CD4-positive, CD25-positive, alpha-beta regulatory T cell (primary cell): Measurements from ENCODE around the gene NME4. TPM values are rescaled to one million over a fixed set of nuclear protein-coding genes. Genes with fewer than 3 reads are reported as not detected.

Experiments
- ATAC-seq, 2 donors: fragments of 150-1000 bp; cut with Tn5 transposase; one replicate each; pipeline ENCODE4 v1.10.0; 2021; ENCODE audit warnings: low read depth in 2 of 2, moderate number of reproducible peaks in 2 of 2, moderate library complexity in 1 of 2
- DNase-seq, 3 donors: peaks; one replicate each; pipeline versions ENCODE4 v3.0.0 to v3.0.0-alpha.2; 2012 to 2022; ENCODE audit warnings: mixed read lengths in 1 of 3
- H3K27ac ChIP-seq: one replicate; pipeline ENCODE4 v1.7.0; 2013; ENCODE audit warnings: mild to moderate bottlenecking, low read length; ENCODE audit not compliant: insufficient read depth, poor library complexity, severe bottlenecking
- H3K27me3 ChIP-seq: one replicate; pipeline ENCODE4 v1.7.0; 2013; ENCODE audit warnings: low read length; ENCODE audit not compliant: control insufficient read depth, insufficient read depth
- H3K36me3 ChIP-seq: one replicate; pipeline ENCODE4 v1.7.0; 2013; ENCODE audit warnings: mild to moderate bottlenecking, low read length, moderate library complexity; ENCODE audit not compliant: control insufficient read depth, insufficient read depth
- H3K4me1 ChIP-seq: 2 replicates; pipeline ENCODE4 v1.7.0; 2013; ENCODE audit warnings: mild to moderate bottlenecking, low read length; ENCODE audit not compliant: insufficient read depth, control insufficient read depth, poor library complexity, severe bottlenecking
- H3K4me3 ChIP-seq: one replicate; pipeline ENCODE4 v1.7.0; 2013; ENCODE audit warnings: low read depth, mild to moderate bottlenecking, low read length, moderate library complexity
- H3K9me3 ChIP-seq, 2 experiments: 1 replicate in 1 of 2; 2 replicates in 1 of 2; pipeline ENCODE4 v1.7.0; 2013; ENCODE audit warnings: low read length in 2 of 2, mild to moderate bottlenecking in 1 of 2, moderate library complexity in 1 of 2; ENCODE audit not compliant: control insufficient read depth in 2 of 2
- H3K27ac Mint-ChIP-seq, 3 donors: one replicate each; pipeline ENCODE4 v1.8.0; 2020 to 2022; ENCODE audit warnings: mild to moderate bottlenecking in 3 of 3, mixed read lengths in 3 of 3, moderate library complexity in 2 of 3
- H3K27me3 Mint-ChIP-seq: one replicate; pipeline ENCODE4 v1.8.0; 2022; ENCODE audit warnings: mild to moderate bottlenecking, mixed read lengths
- H3K36me3 Mint-ChIP-seq: one replicate; pipeline ENCODE4 v1.8.0; 2020; ENCODE audit warnings: mixed read lengths
- H3K4me1 Mint-ChIP-seq, 4 donors: one replicate each; pipeline ENCODE4 v1.8.0; 2020 to 2022; ENCODE audit warnings: mixed read lengths in 4 of 4, mild to moderate bottlenecking in 1 of 4
- H3K4me3 Mint-ChIP-seq, 4 donors: one replicate each; pipeline ENCODE4 v1.8.0; 2020 to 2022; ENCODE audit warnings: mild to moderate bottlenecking in 4 of 4, mixed read lengths in 4 of 4, moderate library complexity in 3 of 4
- H3K9me3 Mint-ChIP-seq, 7 donors: one replicate each; pipeline ENCODE4 v1.8.0; 2020 to 2022; ENCODE audit warnings: mixed read lengths in 7 of 7, mild to moderate bottlenecking in 3 of 7, moderate library complexity in 2 of 7
- polyA plus RNA-seq, 4 donors: library from polyadenylated mRNA; unstranded; fragments of 300-500 nt; fragmentation: Illumina TruSeq; gene quantifications; one replicate each; pipeline ENCODE4 v1.2.3, GENCODE V29; 2021
- total RNA-seq: library from RNA; stranded (reverse); gene quantifications from one replicate; pipeline ENCODE4 v1.2.3, GENCODE V29; 2022

The NME4 gene
- total and polyA plus RNA-seq, 5 donors from 2014 or later: 6.7 to 29.8 (median 16.7) TPM

DNA sequence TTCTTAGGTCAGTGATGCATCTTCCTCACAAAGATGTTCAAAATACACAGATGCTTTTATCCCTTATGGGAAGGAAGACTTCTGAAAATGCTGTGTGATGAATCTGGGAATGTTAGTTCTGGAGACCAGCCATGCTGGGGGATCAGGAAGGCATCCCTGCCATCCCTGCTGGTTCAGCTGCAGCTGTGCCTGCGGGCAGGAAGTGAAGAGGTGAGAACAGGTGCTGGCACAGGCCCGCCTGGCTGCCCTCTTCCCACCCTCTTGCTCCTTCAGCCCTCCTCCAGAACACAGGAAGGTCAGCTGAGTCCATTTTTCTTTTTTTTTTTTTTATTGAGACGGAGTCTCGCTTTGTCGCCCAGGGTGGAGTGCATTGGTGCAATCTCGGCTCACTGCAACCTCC lies 43.6 kb downstream of the NME4 start:
- no peak overlapping the region for H3K27ac Mint-ChIP-seq

DNA sequence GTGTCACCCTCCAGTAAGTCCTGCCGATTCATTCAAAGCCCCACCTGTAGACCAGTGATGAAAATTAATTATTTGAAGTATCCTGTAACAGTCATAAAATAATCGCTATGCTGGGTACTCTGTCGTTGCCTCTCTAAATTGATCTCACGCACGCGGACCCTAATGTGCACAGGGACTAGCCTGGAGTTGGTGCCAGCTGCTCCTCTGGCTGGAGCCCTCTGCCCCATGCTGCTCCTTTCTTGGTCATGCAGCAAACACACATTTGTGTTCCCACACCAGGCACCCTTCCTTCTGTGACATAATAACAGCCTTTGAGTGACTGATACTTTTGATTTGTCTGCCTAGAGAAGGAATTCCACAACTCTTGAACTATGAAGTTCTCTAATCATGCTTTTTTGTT lies 44.4 kb downstream of the NME4 start:
- Histone ChIP-seq H3K4me1 (no peaks in the 10 kb centered on the region), H3K36me3 (no peaks in the 10 kb centered on the region), H3K9me3 (no peaks in the 10 kb centered on the region), H3K27me3 (no peaks in the 10 kb centered on the region), H3K27ac (no peak overlapping the region), H3K4me3 (no peak overlapping the region)
- Mint-ChIP-seq H3K4me3 (no peak overlapping the region), H3K4me1 (peaks cover 0 to 9% (median 3%) of the 10 kb centered on the region in 4 donors), H3K27me3 (no peaks in the 10 kb centered on the region), H3K36me3 (peaks cover 9% of the 10 kb centered on the region), H3K9me3 (no peaks in the 10 kb centered on the region), H3K27ac (no peak overlapping the region)
- DNase-seq: no peak
- ATAC-seq: no peak

More for the DNA sequence above, 43.6 kb downstream of the NME4 start:
- H3K4me3 ChIP-seq: no peak overlapping the region
- H3K9me3 ChIP-seq: no peaks in the 10 kb centered on the region
- no peak for DNase-seq
- no peaks in the 10 kb centered on the region for H3K4me1 ChIP-seq
- H3K27me3 ChIP-seq: no peaks in the 10 kb centered on the region
- H3K4me3 Mint-ChIP-seq: no peak overlapping the region
- H3K4me1 Mint-ChIP-seq: peaks cover 0 to 9% (median 3%) of the 10 kb centered on the region in 4 donors
- no peaks in the 10 kb centered on the region for H3K36me3 ChIP-seq
- H3K27ac ChIP-seq: no peak overlapping the region
- no peaks in the 10 kb centered on the region for H3K27me3 Mint-ChIP-seq
- no peak for ATAC-seq
- peaks cover 9% of the 10 kb centered on the region for H3K36me3 Mint-ChIP-seq
- no peaks in the 10 kb centered on the region for H3K9me3 Mint-ChIP-seq

DNA sequence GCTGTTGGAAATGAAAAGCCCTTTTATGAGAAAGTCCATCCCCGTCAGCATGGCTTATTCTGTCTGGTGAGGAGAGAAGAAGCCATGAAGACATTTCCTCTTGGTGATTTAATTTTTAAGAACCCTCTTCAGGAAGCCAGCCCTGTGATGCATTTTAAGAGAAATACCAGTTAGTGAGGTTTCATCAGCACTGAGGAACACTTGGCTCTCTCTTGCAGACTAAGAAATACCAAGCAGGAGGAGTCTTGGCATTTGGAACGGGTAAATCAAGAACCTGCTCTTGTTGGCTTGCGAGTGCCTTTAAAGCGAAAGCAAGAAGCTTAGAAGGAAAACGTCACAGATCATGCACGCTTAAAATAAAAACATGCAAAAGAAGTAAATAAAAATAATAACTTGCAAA lies 46.0 kb downstream of the NME4 start:
- peaks cover 0 to 1% (median 0%) of the 10 kb centered on the region in 7 donors for H3K9me3 Mint-ChIP-seq
- no peak overlapping the region for H3K27ac ChIP-seq

DNA sequence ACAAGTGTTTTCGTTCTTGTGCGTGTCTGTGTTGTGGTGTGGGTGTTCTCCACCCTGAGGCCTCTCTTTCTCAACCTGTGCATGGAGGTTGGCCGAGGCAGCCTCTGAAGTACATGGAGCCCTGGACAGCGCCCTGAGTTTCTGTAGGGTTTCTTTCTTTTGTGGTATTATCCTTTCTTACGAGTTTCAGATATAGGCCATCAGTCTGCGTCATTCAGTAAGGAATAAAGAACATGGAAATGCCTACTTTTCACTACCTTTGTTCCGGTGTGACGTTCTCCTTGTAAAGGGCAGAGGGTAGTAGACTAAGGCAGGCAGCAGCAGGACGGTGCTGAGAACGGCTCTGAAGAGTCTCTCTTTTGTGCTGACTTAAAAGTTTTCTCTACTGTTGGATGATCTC lies 47.0 kb downstream of the NME4 start:
- DNase-seq: no peak
- Mint-ChIP-seq H3K9me3 (peaks cover 0 to 1% (median 0%) of the 10 kb centered on the region in 7 donors), H3K4me1 (peaks cover 0 to 9% (median 2%) of the 10 kb centered on the region in 4 donors), H3K36me3 (peaks cover 9% of the 10 kb centered on the region), H3K27me3 (no peaks in the 10 kb centered on the region), H3K4me3 (no peak overlapping the region), H3K27ac (no peak overlapping the region)
- no peaks in the 10 kb centered on the region for H3K4me1 ChIP-seq
- no peak overlapping the region for H3K4me3 ChIP-seq
- no peak for ATAC-seq
- no peaks in the 10 kb centered on the region for H3K36me3 ChIP-seq
- no peak overlapping the region for H3K27ac ChIP-seq
- no peaks in the 10 kb centered on the region for H3K27me3 ChIP-seq
- no peaks in the 10 kb centered on the region for H3K9me3 ChIP-seq

More for the DNA sequence above, 46.0 kb downstream of the NME4 start:
- no peak for DNase-seq
- H3K9me3 ChIP-seq: no peaks in the 10 kb centered on the region
- Mint-ChIP-seq H3K27ac (no peak overlapping the region), H3K36me3 (peaks cover 9% of the 10 kb centered on the region), H3K27me3 (no peaks in the 10 kb centered on the region), H3K4me1 (peaks cover 0 to 9% (median 1%) of the 10 kb centered on the region in 4 donors), H3K4me3 (no peak overlapping the region)
- H3K36me3 ChIP-seq: no peaks in the 10 kb centered on the region
- no peaks in the 10 kb centered on the region for H3K27me3 ChIP-seq
- H3K4me3 ChIP-seq: no peak overlapping the region
- H3K4me1 ChIP-seq: no peaks in the 10 kb centered on the region
- ATAC-seq: no peak

DNA sequence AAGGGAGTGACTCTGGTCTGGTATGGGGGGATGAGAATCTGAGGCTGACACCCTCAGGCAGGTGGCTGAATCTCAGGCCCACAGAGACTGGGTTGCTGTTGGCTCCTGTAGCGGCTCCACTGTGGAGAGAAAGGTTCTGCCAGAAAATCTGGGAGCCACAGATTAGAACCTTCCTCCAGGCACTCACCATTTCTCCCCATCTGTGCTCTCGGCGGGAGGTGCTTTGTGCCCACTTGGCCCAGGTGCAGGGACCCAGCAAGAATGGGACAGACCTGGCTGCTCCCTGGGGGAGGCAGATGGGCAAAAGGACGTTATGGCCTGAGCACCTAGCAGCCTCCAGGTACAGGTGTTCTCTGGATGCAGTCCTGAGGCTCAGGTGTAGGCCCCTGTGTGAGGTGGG lies 48.6 kb downstream of the NME4 start:
- Mint-ChIP-seq H3K9me3 (peaks cover 0 to 1% (median 0%) of the 10 kb centered on the region in 7 donors), H3K36me3 (peaks cover 6% of the 10 kb centered on the region)

More for the DNA sequence above, 48.6 kb downstream of the NME4 start:
- ATAC-seq: no peak
- H3K9me3 ChIP-seq: no peaks in the 10 kb centered on the region
- no peak for DNase-seq
- no peak overlapping the region for H3K27ac ChIP-seq
- Mint-ChIP-seq H3K27ac (no peak overlapping the region), H3K4me1 (peaks cover 0 to 6% (median 2%) of the 10 kb centered on the region in 4 donors), H3K27me3 (no peaks in the 10 kb centered on the region), H3K4me3 (no peak overlapping the region)
- H3K4me3 ChIP-seq: no peak overlapping the region
- H3K4me1 ChIP-seq: no peaks in the 10 kb centered on the region
- no peaks in the 10 kb centered on the region for H3K36me3 ChIP-seq
- H3K27me3 ChIP-seq: no peaks in the 10 kb centered on the region

Other genes with a start within 250 kb of the NME4 start
- gene HBZ, start 244.6 kb upstream of the NME4 start, total RNA-seq: not detected
- not detected for gene HBZ, start 244.6 kb upstream of the NME4 start, polyA plus RNA-seq
- not detected for gene HBM, start 231.2 kb upstream of the NME4 start, total RNA-seq
- not detected for gene HBM, start 231.2 kb upstream of the NME4 start, polyA plus RNA-seq
- 0.86 TPM for gene HBA2, start 224.3 kb upstream of the NME4 start, total RNA-seq
- 1 to 10 TPM in 1 of 4 donors, under 1 TPM in 2, not detected in 1; 0.41 to 1.2 (median 0.99) TPM for gene HBA2, start 224.3 kb upstream of the NME4 start, polyA plus RNA-seq
- gene HBA1, start 220.5 kb upstream of the NME4 start, total RNA-seq: not detected
- gene HBA1, start 220.5 kb upstream of the NME4 start, polyA plus RNA-seq: under 1 TPM in 1 of 4 donors, not detected in 3; 0.41 TPM
- not detected for gene HBQ1, start 216.7 kb upstream of the NME4 start, total RNA-seq
- not detected for gene HBQ1, start 216.7 kb upstream of the NME4 start, polyA plus RNA-seq
- 152 TPM for gene LUC7L, start 167.8 kb upstream of the NME4 start, total RNA-seq
- gene LUC7L, start 167.8 kb upstream of the NME4 start, polyA plus RNA-seq: 10 to 100 TPM in 1 of 4 donors, 1 to 10 TPM in 3; 8.9 to 10.9 (median 9.8) TPM
- gene FAM234A, start 162.4 kb upstream of the NME4 start, total RNA-seq: 26.5 TPM
- gene FAM234A, start 162.4 kb upstream of the NME4 start, polyA plus RNA-seq: 10 to 100 TPM; 15.3 to 23.9 (median 21.7) TPM
- gene RGS11, start 121.3 kb upstream of the NME4 start, total RNA-seq: not detected
- gene RGS11, start 121.3 kb upstream of the NME4 start, polyA plus RNA-seq: not detected
- not detected for gene ARHGDIG, start 116.6 kb upstream of the NME4 start, total RNA-seq
- not detected for gene ARHGDIG, start 116.6 kb upstream of the NME4 start, polyA plus RNA-seq
- not detected for gene PDIA2, start 114.0 kb upstream of the NME4 start, total RNA-seq
- not detected for gene PDIA2, start 114.0 kb upstream of the NME4 start, polyA plus RNA-seq
- 45.2 TPM for gene AXIN1, start 44.5 kb upstream of the NME4 start, total RNA-seq
- 1 to 10 TPM; 1.1 to 2.9 (median 1.4) TPM for gene AXIN1, start 44.5 kb upstream of the NME4 start, polyA plus RNA-seq
- 37.8 TPM for gene MRPL28, start 26.7 kb upstream of the NME4 start, total RNA-seq
- gene MRPL28, start 26.7 kb upstream of the NME4 start, polyA plus RNA-seq: 100 to 1,000 TPM in 1 of 4 donors, 10 to 100 TPM in 3; 63.0 to 109 (median 85.2) TPM
- gene PGAP6, start 15.2 kb upstream of the NME4 start, total RNA-seq: 71.4 TPM
- gene PGAP6, start 15.2 kb upstream of the NME4 start, polyA plus RNA-seq: 10 to 100 TPM in 3 of 4 donors, 1 to 10 TPM in 1; 7.8 to 45.3 (median 32.2) TPM
- gene DECR2, start 4.7 kb downstream of the NME4 start, total RNA-seq: 4.8 TPM
- gene DECR2, start 4.7 kb downstream of the NME4 start, polyA plus RNA-seq: 1 to 10 TPM; 2.2 to 4.5 (median 2.7) TPM
- 34.5 TPM for gene RAB11FIP3, start 28.4 kb downstream of the NME4 start, total RNA-seq
- 1 to 10 TPM; 1.0 to 2.8 (median 1.5) TPM for gene RAB11FIP3, start 28.4 kb downstream of the NME4 start, polyA plus RNA-seq
- gene CAPN15, start 130.5 kb downstream of the NME4 start, total RNA-seq: 82.6 TPM
- 1 to 10 TPM; 3.0 to 8.5 (median 5.2) TPM for gene CAPN15, start 130.5 kb downstream of the NME4 start, polyA plus RNA-seq
- not detected for gene PRR35, start 163.2 kb downstream of the NME4 start, total RNA-seq
- not detected for gene PRR35, start 163.2 kb downstream of the NME4 start, polyA plus RNA-seq
- gene NHLRC4, start 169.8 kb downstream of the NME4 start, total RNA-seq: 1.9 TPM
- 1 to 10 TPM; 3.7 to 5.6 (median 4.8) TPM for gene NHLRC4, start 169.8 kb downstream of the NME4 start, polyA plus RNA-seq
- gene PIGQ, start 172.8 kb downstream of the NME4 start, total RNA-seq: 25.7 TPM
- 10 to 100 TPM; 11.6 to 15.3 (median 12.9) TPM for gene PIGQ, start 172.8 kb downstream of the NME4 start, polyA plus RNA-seq
- gene RAB40C, start 192.9 kb downstream of the NME4 start, total RNA-seq: 12.1 TPM
- 1 to 10 TPM; 6.8 to 9.6 (median 8.2) TPM for gene RAB40C, start 192.9 kb downstream of the NME4 start, polyA plus RNA-seq
- gene WFIKKN1, start 233.8 kb downstream of the NME4 start, total RNA-seq: 0.22 TPM
- gene WFIKKN1, start 233.8 kb downstream of the NME4 start, polyA plus RNA-seq: not detected
- gene METTL26, start 239.1 kb downstream of the NME4 start, total RNA-seq: 45.3 TPM
- gene METTL26, start 239.1 kb downstream of the NME4 start, polyA plus RNA-seq: 100 to 1,000 TPM in 2 of 4 donors, 10 to 100 TPM in 2; 82.7 to 133 (median 102) TPM
- gene MCRIP2, start 244.6 kb downstream of the NME4 start, total RNA-seq: 10.5 TPM
- 10 to 100 TPM; 18.0 to 23.1 (median 18.4) TPM for gene MCRIP2, start 244.6 kb downstream of the NME4 start, polyA plus RNA-seq